Chondrocyte (in vitro differentiated cells): ENCODE results near the gene ELOVL2. TPM values are rescaled to one million over a fixed set of nuclear protein-coding genes. Genes with fewer than 3 reads are reported as not detected.

ENCODE experiments used
- DNase-seq: peaks from one replicate; pipeline ENCODE4 v3.0.0; 2021; ENCODE audit warnings: mixed read lengths, low spot score
- H3K27ac Mint-ChIP-seq: one replicate; pipeline ENCODE4 v1.8.0; 2021; ENCODE audit warnings: mild to moderate bottlenecking, moderate library complexity, mixed read lengths; ENCODE audit not compliant: unreplicated experiment
- H3K27me3 Mint-ChIP-seq: 2 replicates; pipeline ENCODE4 v1.8.0; 2021; ENCODE audit warnings: low read depth, mixed read lengths
- H3K36me3 Mint-ChIP-seq: 2 replicates; pipeline ENCODE4 v1.8.0; 2021; ENCODE audit warnings: low read depth, mixed read lengths
- H3K4me1 Mint-ChIP-seq: 2 replicates; pipeline ENCODE4 v1.8.0; 2021; ENCODE audit warnings: low read depth, mild to moderate bottlenecking, mixed read lengths
- H3K4me3 Mint-ChIP-seq: one replicate; pipeline ENCODE4 v1.8.0; 2021; ENCODE audit warnings: mild to moderate bottlenecking, moderate library complexity, mixed read lengths; ENCODE audit not compliant: unreplicated experiment
- H3K9me3 Mint-ChIP-seq: 2 replicates; pipeline ENCODE4 v1.8.0; 2021; ENCODE audit warnings: low read depth, mixed read lengths
- CTCF ChIP-seq: fragments of 200-600 bp; sonication (generic); IDR thresholded peaks from 2 replicates; pipeline ENCODE4 v1.5.0; 2021; ENCODE audit warnings: antibody characterized with exemption, mild to moderate bottlenecking, moderate library complexity
- total RNA-seq: library from RNA; stranded (reverse); gene quantifications from 3 replicates; pipeline ENCODE4 v1.2.1, GENCODE V29; 2021

ELOVL2 gene
- total RNA-seq, 1 donor from 2014 or later: 18.2 TPM

GRCh38 chr6:11076540-11076939 is 32.4 kb upstream of the ELOVL2 start:
- Mint-ChIP-seq H3K27ac (no peak overlapping the region), H3K4me3 (no peak overlapping the region), H3K4me1 (peaks cover 3% of the 10 kb centered on the region), H3K36me3 (no peaks in the 10 kb centered on the region), H3K27me3 (no peaks in the 10 kb centered on the region), H3K9me3 (no peaks in the 10 kb centered on the region)
- DNase-seq: no peak
- no peak for TF ChIP-seq CTCF

DNA sequence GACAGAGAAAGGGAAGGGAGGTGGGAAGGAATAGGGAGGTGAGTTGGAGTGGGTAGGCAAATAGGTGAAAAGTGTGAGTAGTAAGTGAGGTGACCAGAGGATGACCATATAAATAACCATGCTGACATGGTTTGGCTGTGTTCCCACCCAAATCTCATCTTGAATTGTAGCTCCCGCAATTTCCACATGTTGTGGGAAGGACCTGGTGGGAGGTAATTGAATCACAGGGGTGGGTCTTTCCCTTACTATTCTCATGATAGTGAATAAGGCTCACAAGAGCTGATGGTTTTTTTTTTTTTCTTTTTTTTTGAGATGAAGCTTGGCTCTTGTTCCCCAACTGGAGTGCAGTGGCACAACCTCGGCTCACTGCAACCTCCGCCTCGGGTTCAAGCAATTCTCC is 28.0 kb upstream of the ELOVL2 start:
- Mint-ChIP-seq H3K27me3 (no peaks in the 10 kb centered on the region), H3K27ac (no peak overlapping the region), H3K4me1 (peaks cover 3% of the 10 kb centered on the region), H3K36me3 (no peaks in the 10 kb centered on the region), H3K4me3 (no peak overlapping the region), H3K9me3 (no peaks in the 10 kb centered on the region)
- TF ChIP-seq CTCF: no peak
- DNase-seq: no peak

DNA sequence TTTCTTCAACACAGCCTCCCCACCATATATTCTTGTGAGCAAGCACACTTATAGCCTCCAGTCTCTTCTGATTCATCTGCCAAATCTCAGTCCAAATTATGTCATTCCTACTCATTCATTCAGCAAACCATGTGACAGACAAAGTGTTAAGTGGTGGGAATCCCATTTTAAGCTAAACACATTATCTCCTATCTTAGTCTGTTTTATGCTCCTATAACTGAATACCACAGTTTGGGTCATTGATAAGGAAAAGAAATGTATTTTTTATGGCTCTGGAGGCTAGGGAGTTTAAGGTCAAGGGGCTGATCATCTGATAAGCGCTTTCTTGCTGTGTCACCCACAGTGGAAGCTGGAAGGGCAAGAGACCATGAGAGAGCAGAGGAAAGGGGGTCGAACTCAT is 25.7 kb upstream of the ELOVL2 start:
- Mint-ChIP-seq H3K4me3 (no peak overlapping the region), H3K9me3 (no peaks in the 10 kb centered on the region), H3K4me1 (peaks cover 3% of the 10 kb centered on the region), H3K27me3 (no peaks in the 10 kb centered on the region), H3K36me3 (no peaks in the 10 kb centered on the region), H3K27ac (no peak overlapping the region)
- no peak for TF ChIP-seq CTCF
- no peak for DNase-seq

GRCh38 chr6:11067348-11067747 is 23.2 kb upstream of the ELOVL2 start:
- Mint-ChIP-seq H3K27me3 (no peaks in the 10 kb centered on the region), H3K4me3 (no peak overlapping the region), H3K9me3 (no peaks in the 10 kb centered on the region), H3K27ac (no peak overlapping the region), H3K36me3 (no peaks in the 10 kb centered on the region), H3K4me1 (no peaks in the 10 kb centered on the region)
- no peak for DNase-seq
- no peak for TF ChIP-seq CTCF

GRCh38 chr6:11066505-11067347 is 22.6 kb upstream of the ELOVL2 start:
- DNase-seq: no peak
- no peak overlapping the region for H3K27ac Mint-ChIP-seq
- no peaks in the 10 kb centered on the region for H3K27me3 Mint-ChIP-seq
- H3K9me3 Mint-ChIP-seq: no peaks in the 10 kb centered on the region
- H3K4me1 Mint-ChIP-seq: no peaks in the 10 kb centered on the region
- H3K4me3 Mint-ChIP-seq: no peak overlapping the region
- no peaks in the 10 kb centered on the region for H3K36me3 Mint-ChIP-seq
- no peak for TF ChIP-seq CTCF
